H9 (cell line): ENCODE data around the gene DOCK9. TPM values are rescaled to one million over a fixed set of nuclear protein-coding genes. Genes with fewer than 3 reads are reported as not detected.

Source experiments
- DNase-seq: peaks from one replicate; pipeline ENCODE4 v3.0.0-alpha.2; 2017
- H2AFZ ChIP-seq: one replicate; pipeline ENCODE4 v1.6.1; 2013; ENCODE audit warnings: mild to moderate bottlenecking, low read length, control low read depth, moderate library complexity
- H2AK5ac ChIP-seq: 2 replicates; pipeline ENCODE4 v1.6.1; 2013; ENCODE audit warnings: low read length, control low read depth, mixed read lengths; ENCODE audit not compliant: insufficient read length
- H2BK120ac ChIP-seq: one replicate; pipeline ENCODE4 v1.6.1; 2013; ENCODE audit warnings: low read depth, mild to moderate bottlenecking, low read length, control low read depth, inconsistent platforms; ENCODE audit not compliant: poor library complexity, severe bottlenecking
- H2BK12ac ChIP-seq: 2 replicates; pipeline ENCODE4 v1.6.1; 2013; ENCODE audit warnings: low read length, control low read depth, mixed read lengths, low read depth; ENCODE audit not compliant: insufficient read length
- H2BK15ac ChIP-seq: 2 replicates; pipeline ENCODE4 v1.6.1; 2013; ENCODE audit warnings: low read depth, low read length, control low read depth
- H2BK20ac ChIP-seq: one replicate; pipeline ENCODE4 v1.6.1; 2013; ENCODE audit warnings: low read depth, mild to moderate bottlenecking, low read length, control low read depth, inconsistent platforms; ENCODE audit not compliant: poor library complexity, severe bottlenecking
- H2BK5ac ChIP-seq: 2 replicates; pipeline ENCODE4 v1.6.1; 2013; ENCODE audit warnings: low read length, control low read depth, mixed read lengths; ENCODE audit not compliant: insufficient read length
- H3K14ac ChIP-seq: 2 replicates; pipeline ENCODE4 v1.6.1; 2013; ENCODE audit warnings: low read length, control low read depth; ENCODE audit not compliant: insufficient read depth
- H3K18ac ChIP-seq: 2 replicates; pipeline ENCODE4 v1.6.1; 2013; ENCODE audit warnings: low read depth, mild to moderate bottlenecking, mixed read lengths, low read length, control low read depth; ENCODE audit not compliant: insufficient read length
- H3K23ac ChIP-seq: 2 replicates; pipeline ENCODE4 v1.6.1; 2013; ENCODE audit warnings: low read length, control low read depth, mixed read lengths, low read depth; ENCODE audit not compliant: insufficient read length
- H3K23me2 ChIP-seq: 2 replicates; pipeline ENCODE4 v1.6.1; 2013; ENCODE audit warnings: low read depth, mild to moderate bottlenecking, mixed read lengths, low read length, control low read depth; ENCODE audit not compliant: insufficient read length, poor library complexity, severe bottlenecking
- H3K27ac ChIP-seq: 2 replicates; pipeline ENCODE4 v1.5.1; 2013; ENCODE audit warnings: low read length, control low read depth, mixed read lengths, low read depth; ENCODE audit not compliant: insufficient read length
- H3K27me3 ChIP-seq: 2 replicates; pipeline ENCODE4 v1.6.1; 2013; ENCODE audit warnings: low read length, control low read depth, inconsistent platforms; ENCODE audit not compliant: insufficient read depth
- H3K4ac ChIP-seq: 2 replicates; pipeline ENCODE4 v1.6.1; 2013; ENCODE audit warnings: low read depth, mild to moderate bottlenecking, control low read depth, inconsistent platforms, low read length, moderate library complexity
- H3K4me1 ChIP-seq: 2 replicates; pipeline ENCODE4 v1.6.1; 2013; ENCODE audit warnings: low read length, control low read depth, inconsistent platforms; ENCODE audit not compliant: insufficient read depth
- H3K4me2 ChIP-seq: 2 replicates; pipeline ENCODE4 v1.6.1; 2013; ENCODE audit warnings: low read length, control low read depth, mixed read lengths; ENCODE audit not compliant: insufficient read length, insufficient read depth
- H3K56ac ChIP-seq: 2 replicates; pipeline ENCODE4 v1.6.1; 2013; ENCODE audit warnings: low read depth, mild to moderate bottlenecking, mixed read lengths, low read length, control low read depth; ENCODE audit not compliant: insufficient read length
- H3K79me1 ChIP-seq: 2 replicates; pipeline ENCODE4 v1.6.1; 2013; ENCODE audit warnings: low read depth, mild to moderate bottlenecking, moderate library complexity, low read length, control low read depth, inconsistent platforms; ENCODE audit not compliant: insufficient read depth, poor library complexity, severe bottlenecking
- H3K79me2 ChIP-seq: 2 replicates; pipeline ENCODE4 v1.6.1; 2013; ENCODE audit warnings: low read length, control low read depth, inconsistent platforms; ENCODE audit not compliant: insufficient read depth
- H3K9ac ChIP-seq: 2 replicates; pipeline ENCODE4 v1.6.1; 2013; ENCODE audit warnings: low read length, control low read depth, mixed read lengths; ENCODE audit not compliant: insufficient read length; ENCODE audit errors: extremely low read depth
- H3K9me3 ChIP-seq: one replicate; pipeline ENCODE4 v1.6.1; 2013; ENCODE audit warnings: low read depth, low read length, inconsistent platforms; ENCODE audit not compliant: control insufficient read depth
- H3T11ph ChIP-seq: one replicate; pipeline ENCODE4 v1.6.1; 2013; ENCODE audit warnings: mild to moderate bottlenecking, low read length, control low read depth, inconsistent platforms
- H4K20me1 ChIP-seq: one replicate; pipeline ENCODE4 v1.6.1; 2013; ENCODE audit not compliant: control insufficient read depth, insufficient read length, insufficient read depth
- H4K5ac ChIP-seq: 2 replicates; pipeline ENCODE4 v1.6.1; 2013; ENCODE audit warnings: low read depth, mild to moderate bottlenecking, mixed read lengths, low read length, control low read depth; ENCODE audit not compliant: insufficient read length
- H4K8ac ChIP-seq: replicated peaks from 2 replicates; pipeline ENCODE4 v1.6.1; 2013; ENCODE audit warnings: low read length, control low read depth, mixed read lengths, low read depth; ENCODE audit not compliant: insufficient read length
- H4K91ac ChIP-seq: 2 replicates; pipeline ENCODE4 v1.6.1; 2013; ENCODE audit warnings: low read depth, mild to moderate bottlenecking, moderate library complexity, mixed read lengths, low read length, control low read depth; ENCODE audit not compliant: insufficient read length
- H3K27ac Mint-ChIP-seq, 3 experiments: 2 replicates in 2 of 3; 3 replicates in 1 of 3; pipeline ENCODE4 v1.8.0; 2020 to 2021; ENCODE audit warnings: mixed read lengths in 3 of 3, mild to moderate bottlenecking in 1 of 3, moderate library complexity in 1 of 3
- H3K27me3 Mint-ChIP-seq: 2 replicates; pipeline ENCODE4 v1.8.0; 2021; ENCODE audit warnings: low read depth, mild to moderate bottlenecking, moderate library complexity, mixed read lengths
- H3K36me3 Mint-ChIP-seq, 3 experiments: 2 replicates in 2 of 3; 3 replicates in 1 of 3; pipeline ENCODE4 v1.8.0; 2020 to 2021; ENCODE audit warnings: low read depth in 3 of 3, mixed read lengths in 3 of 3; ENCODE audit not compliant: insufficient read depth in 1 of 3
- H3K4me1 Mint-ChIP-seq, 2 experiments: 2 replicates each; pipeline ENCODE4 v1.8.0; 2020; ENCODE audit warnings: mixed read lengths in 2 of 2
- H3K4me3 Mint-ChIP-seq, 2 experiments: 2 replicates in 1 of 2; 3 replicates in 1 of 2; pipeline ENCODE4 v1.8.0; 2020 to 2021; ENCODE audit warnings: mild to moderate bottlenecking in 2 of 2, mixed read lengths in 2 of 2, moderate library complexity in 1 of 2
- H3K9me3 Mint-ChIP-seq, 2 experiments: 2 replicates in 1 of 2; 3 replicates in 1 of 2; pipeline ENCODE4 v1.8.0; 2020; ENCODE audit warnings: mild to moderate bottlenecking in 2 of 2, mixed read lengths in 2 of 2, moderate library complexity in 1 of 2
- WGBS: extraction: QIAGEN DNeasy Blood & Tissue Kit; methylation state at CpG from one replicate; pipeline ENCODE4 v1.1.7; 2013; ENCODE audit warnings: missing lambda C conversion rate, low lambda C conversion rate, mixed read lengths; ENCODE audit not compliant: insufficient read length; ENCODE audit errors: extremely low coverage; 5-methylcytosine and 5-hydroxymethylcytosine counted together
- total RNA-seq: library from RNA; stranded (reverse); gene quantifications from 2 replicates; pipeline ENCODE4 v1.2.1, GENCODE V29; 2021
- TF ChIP-seq, protein P1 (sequence below): fragments of 200-600 bp; sonication (generic); conservative IDR thresholded peaks from 3 replicates; pipeline ENCODE4 v1.8.0; 2021; ENCODE audit warnings: antibody characterized with exemption, mild to moderate bottlenecking

DOCK9 gene
- total RNA-seq, 1 experiment from 2014 or later: 23.0 TPM

DNA sequence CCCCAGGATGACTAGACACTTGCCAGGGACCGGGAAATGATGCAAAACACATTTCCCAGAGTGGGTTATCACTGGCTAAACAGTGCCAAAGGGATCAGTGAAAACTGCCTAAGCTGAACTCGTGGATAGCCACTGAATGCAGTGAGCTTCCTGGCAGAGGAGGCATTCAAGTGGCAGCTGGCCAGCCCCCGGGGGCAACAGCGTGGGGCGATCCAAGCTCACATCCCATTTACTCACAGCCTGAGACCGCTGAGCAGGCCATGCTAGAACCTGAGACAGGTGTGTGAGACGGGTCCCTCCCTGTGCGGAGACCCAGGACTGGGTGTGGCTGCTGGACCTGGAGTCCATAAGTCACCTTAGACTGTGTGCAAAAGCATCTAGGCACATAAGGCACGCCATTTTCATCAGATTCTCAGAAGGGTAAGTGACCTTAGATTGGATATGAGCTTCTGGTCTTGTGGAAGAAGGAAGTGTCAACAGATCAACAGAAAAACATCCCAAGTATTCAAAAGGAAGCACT, 173.5 kb downstream of the DOCK9 start:
- Histone ChIP-seq H3K27ac (no peak overlapping the region), H3K56ac (no peak overlapping the region), H3K4ac (no peak overlapping the region), H2BK5ac (no peak overlapping the region), H3K23me2 (no peaks in the 10 kb centered on the region), H3K9ac (no peak overlapping the region), H3K18ac (no peak overlapping the region), H3K23ac (no peak overlapping the region), H2BK120ac (no peak overlapping the region), H3K4me1 (peaks cover 6% of the 10 kb centered on the region; the same call in 1 of the 2 replicates), H2AFZ (no peak overlapping the region), H3K4me2 (no peak overlapping the region), H3T11ph (no peak overlapping the region), H3K79me2 (no peaks in the 10 kb centered on the region), H4K91ac (no peak overlapping the region), H4K20me1 (no peaks in the 10 kb centered on the region), H3K14ac (no peak overlapping the region), H4K5ac (no peak overlapping the region), H2BK12ac (no peak overlapping the region), H2BK15ac (no peak overlapping the region), H3K9me3 (no peaks in the 10 kb centered on the region), H3K27me3 (no peaks in the 10 kb centered on the region), H4K8ac (no peak overlapping the region), H2AK5ac (no peak overlapping the region), H2BK20ac (no peak overlapping the region), H3K79me1 (no peaks in the 10 kb centered on the region)
- Mint-ChIP-seq H3K27ac (no peak overlapping the region; a peak in 1 of 7 replicates), H3K4me3 (no peak overlapping the region), H3K36me3 (peaks cover 0 to 2% (median 1%) of the 10 kb centered on the region in 3 experiments; a peak in 2 of 7 replicates), H3K9me3 (no peaks in the 10 kb centered on the region), H3K4me1 (peaks cover 21 to 30% of the 10 kb centered on the region in 2 experiments), H3K27me3 (no peaks in the 10 kb centered on the region; the same call in 1 of the 2 replicates)
- no peak for DNase-seq
- TF ChIP-seq, protein P1, sequence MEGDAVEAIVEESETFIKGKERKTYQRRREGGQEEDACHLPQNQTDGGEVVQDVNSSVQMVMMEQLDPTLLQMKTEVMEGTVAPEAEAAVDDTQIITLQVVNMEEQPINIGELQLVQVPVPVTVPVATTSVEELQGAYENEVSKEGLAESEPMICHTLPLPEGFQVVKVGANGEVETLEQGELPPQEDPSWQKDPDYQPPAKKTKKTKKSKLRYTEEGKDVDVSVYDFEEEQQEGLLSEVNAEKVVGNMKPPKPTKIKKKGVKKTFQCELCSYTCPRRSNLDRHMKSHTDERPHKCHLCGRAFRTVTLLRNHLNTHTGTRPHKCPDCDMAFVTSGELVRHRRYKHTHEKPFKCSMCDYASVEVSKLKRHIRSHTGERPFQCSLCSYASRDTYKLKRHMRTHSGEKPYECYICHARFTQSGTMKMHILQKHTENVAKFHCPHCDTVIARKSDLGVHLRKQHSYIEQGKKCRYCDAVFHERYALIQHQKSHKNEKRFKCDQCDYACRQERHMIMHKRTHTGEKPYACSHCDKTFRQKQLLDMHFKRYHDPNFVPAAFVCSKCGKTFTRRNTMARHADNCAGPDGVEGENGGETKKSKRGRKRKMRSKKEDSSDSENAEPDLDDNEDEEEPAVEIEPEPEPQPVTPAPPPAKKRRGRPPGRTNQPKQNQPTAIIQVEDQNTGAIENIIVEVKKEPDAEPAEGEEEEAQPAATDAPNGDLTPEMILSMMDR: no peak
- WGBS: no CpG with 5 or more reads among the region's 9 CpGs
